ENCODE measurements around the gene MYG1.

The MYG1 gene

DNA sequence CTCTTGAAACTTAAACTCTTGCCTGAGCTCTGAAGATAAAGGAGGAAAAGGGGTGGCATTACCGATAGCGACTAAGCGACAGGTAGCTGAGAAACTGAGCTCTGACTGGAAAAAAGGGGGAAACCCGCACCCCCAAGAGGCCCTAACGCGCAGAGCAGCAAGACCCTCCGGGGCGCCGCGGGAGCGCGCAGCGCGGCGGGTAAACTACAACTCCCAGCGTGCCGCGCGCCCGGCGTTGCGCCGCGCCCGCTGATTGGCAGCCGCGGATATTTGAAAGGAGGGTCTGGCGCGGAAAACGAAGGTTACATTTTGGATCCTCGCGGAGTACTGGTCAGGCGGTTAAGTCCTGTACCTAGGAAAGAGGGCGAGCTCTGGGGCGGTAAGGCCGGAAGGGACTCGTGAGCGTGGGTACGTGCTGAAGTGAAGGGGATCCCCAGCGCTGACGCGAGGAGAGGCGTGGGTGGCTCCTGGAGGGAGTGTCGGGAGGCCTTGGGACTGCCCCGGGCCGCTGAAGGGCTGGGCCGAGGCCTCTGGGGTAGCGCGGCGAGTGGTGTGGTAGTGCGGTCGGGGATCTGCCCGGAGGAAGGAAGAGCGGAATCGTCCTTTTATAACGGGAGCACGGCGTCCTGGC lies 31.4 kb upstream of the MYG1 start, which contains the start of gene ESPL1 (continued):
- peak; percentile 82; the same call in 1 of the 2 replicates for TF ChIP-seq ZBTB20 (tag by site-specific recombination; IDR thresholded peaks at IDR 0.05)
- no peak for TF ChIP-seq SETDB1 (IDR thresholded peaks at IDR 0.05; ENCODE audit: insufficient read length, low read length)
- no peak for TF ChIP-seq YY2 (tag by site-specific recombination; IDR thresholded peaks at IDR 0.05)
- TF ChIP-seq KLF8 (tag by site-specific recombination; IDR thresholded peaks at IDR 0.05), result peak; percentile 92; the same call in 1 of the 2 replicates
- no peak for TF ChIP-seq ZNF571 (tag by site-specific recombination; IDR thresholded peaks at IDR 0.05)
- 0 out of 2 replicates have a peak, but pooled peaks have one; percentile 25 for TF ChIP-seq OVOL3 (tag by site-specific recombination; IDR thresholded peaks at IDR 0.05)
- 0 out of 2 replicates have a peak, but pooled peaks have one; percentile 46 for TF ChIP-seq ZSCAN5A (tag by site-specific recombination; IDR thresholded peaks at IDR 0.05)
- no peak for TF ChIP-seq ZNF132 (tag by site-specific recombination; IDR thresholded peaks at IDR 0.05; ENCODE audit: borderline replicate concordance)
- no peak for TF ChIP-seq ZNF274 (IDR thresholded peaks at IDR 0.05; ENCODE audit: low read length)
- TF ChIP-seq ZNF274 (tag by site-specific recombination; IDR thresholded peaks at IDR 0.05; ENCODE audit: borderline replicate concordance), result no peak
- peak; percentile 11; the same call in 1 of the 2 replicates for TF ChIP-seq ZNF660 (tag by site-specific recombination; IDR thresholded peaks at IDR 0.05)
- TF ChIP-seq HOXD13 (CRISPR knock-in tag; IDR thresholded peaks at IDR 0.05; ENCODE audit: borderline replicate concordance), result no peak
- no peak for TF ChIP-seq ZNF521 (tag by site-specific recombination; IDR thresholded peaks at IDR 0.05)
- TF ChIP-seq, protein P1, sequence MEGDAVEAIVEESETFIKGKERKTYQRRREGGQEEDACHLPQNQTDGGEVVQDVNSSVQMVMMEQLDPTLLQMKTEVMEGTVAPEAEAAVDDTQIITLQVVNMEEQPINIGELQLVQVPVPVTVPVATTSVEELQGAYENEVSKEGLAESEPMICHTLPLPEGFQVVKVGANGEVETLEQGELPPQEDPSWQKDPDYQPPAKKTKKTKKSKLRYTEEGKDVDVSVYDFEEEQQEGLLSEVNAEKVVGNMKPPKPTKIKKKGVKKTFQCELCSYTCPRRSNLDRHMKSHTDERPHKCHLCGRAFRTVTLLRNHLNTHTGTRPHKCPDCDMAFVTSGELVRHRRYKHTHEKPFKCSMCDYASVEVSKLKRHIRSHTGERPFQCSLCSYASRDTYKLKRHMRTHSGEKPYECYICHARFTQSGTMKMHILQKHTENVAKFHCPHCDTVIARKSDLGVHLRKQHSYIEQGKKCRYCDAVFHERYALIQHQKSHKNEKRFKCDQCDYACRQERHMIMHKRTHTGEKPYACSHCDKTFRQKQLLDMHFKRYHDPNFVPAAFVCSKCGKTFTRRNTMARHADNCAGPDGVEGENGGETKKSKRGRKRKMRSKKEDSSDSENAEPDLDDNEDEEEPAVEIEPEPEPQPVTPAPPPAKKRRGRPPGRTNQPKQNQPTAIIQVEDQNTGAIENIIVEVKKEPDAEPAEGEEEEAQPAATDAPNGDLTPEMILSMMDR (tag by site-specific recombination; IDR thresholded peaks at IDR 0.05), result peak; percentile 73
- no peak for TF ChIP-seq PRDM1 (tag by site-specific recombination; IDR thresholded peaks at IDR 0.05)
- no peak for TF ChIP-seq ZNF138 (tag by site-specific recombination; IDR thresholded peaks at IDR 0.05; ENCODE audit: borderline replicate concordance)
- TF ChIP-seq ZBTB1 (tag by site-specific recombination; IDR thresholded peaks at IDR 0.05), result no peak
- no peak; the same call in 1 of the 2 replicates for TF ChIP-seq ZNF561 (tag by site-specific recombination; IDR thresholded peaks at IDR 0.05; ENCODE audit: borderline replicate concordance)
- no peak for TF ChIP-seq TSHZ1 (tag by site-specific recombination; IDR thresholded peaks at IDR 0.05; ENCODE audit: borderline replicate concordance)
- TF ChIP-seq ZNF544 (tag by site-specific recombination; IDR thresholded peaks at IDR 0.05), result no peak
- TF ChIP-seq, protein P2, sequence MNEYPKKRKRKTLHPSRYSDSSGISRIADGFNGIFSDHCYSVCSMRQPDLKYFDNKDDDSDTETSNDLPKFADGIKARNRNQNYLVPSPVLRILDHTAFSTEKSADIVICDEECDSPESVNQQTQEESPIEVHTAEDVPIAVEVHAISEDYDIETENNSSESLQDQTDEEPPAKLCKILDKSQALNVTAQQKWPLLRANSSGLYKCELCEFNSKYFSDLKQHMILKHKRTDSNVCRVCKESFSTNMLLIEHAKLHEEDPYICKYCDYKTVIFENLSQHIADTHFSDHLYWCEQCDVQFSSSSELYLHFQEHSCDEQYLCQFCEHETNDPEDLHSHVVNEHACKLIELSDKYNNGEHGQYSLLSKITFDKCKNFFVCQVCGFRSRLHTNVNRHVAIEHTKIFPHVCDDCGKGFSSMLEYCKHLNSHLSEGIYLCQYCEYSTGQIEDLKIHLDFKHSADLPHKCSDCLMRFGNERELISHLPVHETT (tag by site-specific recombination; IDR thresholded peaks at IDR 0.05), result no peak
- TF ChIP-seq ZFP41 (tag by site-specific recombination; IDR thresholded peaks at IDR 0.05; ENCODE audit: borderline replicate concordance), result no peak
- TF ChIP-seq ZBTB48 (tag by site-specific recombination; IDR thresholded peaks at IDR 0.05), result peak; percentile 87
- TF ChIP-seq ZNF350 (tag by site-specific recombination; IDR thresholded peaks at IDR 0.05), result no peak
- TF ChIP-seq ZNF23 (tag by site-specific recombination; IDR thresholded peaks at IDR 0.05; ENCODE audit: borderline replicate concordance), result no peak
- no peak for TF ChIP-seq ZNF777 (tag by site-specific recombination; IDR thresholded peaks at IDR 0.05; ENCODE audit: borderline replicate concordance)
- TF ChIP-seq ZNF155 (tag by site-specific recombination; IDR thresholded peaks at IDR 0.05), result no peak
- TF ChIP-seq KLF10 (tag by site-specific recombination; IDR thresholded peaks at IDR 0.05), result peak; percentile 83
- peak; percentile 99 for TF ChIP-seq ZNF76 (tag by site-specific recombination; IDR thresholded peaks at IDR 0.05; ENCODE audit: borderline replicate concordance, low read depth)
- peak; percentile 89 for TF ChIP-seq ZBTB10 (tag by site-specific recombination; IDR thresholded peaks at IDR 0.05)

Measured in HEK293 (cell line).